H9 (cell line): ENCODE results near the gene ATP8B4. TPM values are rescaled to one million over a fixed set of nuclear protein-coding genes. Genes with fewer than 3 reads are reported as not detected.

Experiments
- DNase-seq: peaks from one replicate; pipeline ENCODE4 v3.0.0-alpha.2; 2017
- H2AFZ ChIP-seq: one replicate; pipeline ENCODE4 v1.6.1; 2013; ENCODE audit warnings: mild to moderate bottlenecking, low read length, control low read depth, moderate library complexity
- H2AK5ac ChIP-seq: 2 replicates; pipeline ENCODE4 v1.6.1; 2013; ENCODE audit warnings: low read length, control low read depth, mixed read lengths; ENCODE audit not compliant: insufficient read length
- H2BK120ac ChIP-seq: one replicate; pipeline ENCODE4 v1.6.1; 2013; ENCODE audit warnings: low read depth, mild to moderate bottlenecking, low read length, control low read depth, inconsistent platforms; ENCODE audit not compliant: poor library complexity, severe bottlenecking
- H2BK12ac ChIP-seq: 2 replicates; pipeline ENCODE4 v1.6.1; 2013; ENCODE audit warnings: low read length, control low read depth, mixed read lengths, low read depth; ENCODE audit not compliant: insufficient read length
- H2BK15ac ChIP-seq: 2 replicates; pipeline ENCODE4 v1.6.1; 2013; ENCODE audit warnings: low read depth, low read length, control low read depth
- H2BK20ac ChIP-seq: one replicate; pipeline ENCODE4 v1.6.1; 2013; ENCODE audit warnings: low read depth, mild to moderate bottlenecking, low read length, control low read depth, inconsistent platforms; ENCODE audit not compliant: poor library complexity, severe bottlenecking
- H2BK5ac ChIP-seq: 2 replicates; pipeline ENCODE4 v1.6.1; 2013; ENCODE audit warnings: low read length, control low read depth, mixed read lengths; ENCODE audit not compliant: insufficient read length
- H3K14ac ChIP-seq: 2 replicates; pipeline ENCODE4 v1.6.1; 2013; ENCODE audit warnings: low read length, control low read depth; ENCODE audit not compliant: insufficient read depth
- H3K18ac ChIP-seq: 2 replicates; pipeline ENCODE4 v1.6.1; 2013; ENCODE audit warnings: low read depth, mild to moderate bottlenecking, mixed read lengths, low read length, control low read depth; ENCODE audit not compliant: insufficient read length
- H3K23ac ChIP-seq: 2 replicates; pipeline ENCODE4 v1.6.1; 2013; ENCODE audit warnings: low read length, control low read depth, mixed read lengths, low read depth; ENCODE audit not compliant: insufficient read length
- H3K23me2 ChIP-seq: 2 replicates; pipeline ENCODE4 v1.6.1; 2013; ENCODE audit warnings: low read depth, mild to moderate bottlenecking, mixed read lengths, low read length, control low read depth; ENCODE audit not compliant: insufficient read length, poor library complexity, severe bottlenecking
- H3K27ac ChIP-seq: 2 replicates; pipeline ENCODE4 v1.5.1; 2013; ENCODE audit warnings: low read length, control low read depth, mixed read lengths, low read depth; ENCODE audit not compliant: insufficient read length
- H3K27me3 ChIP-seq: 2 replicates; pipeline ENCODE4 v1.6.1; 2013; ENCODE audit warnings: low read length, control low read depth, inconsistent platforms; ENCODE audit not compliant: insufficient read depth
- H3K4ac ChIP-seq: 2 replicates; pipeline ENCODE4 v1.6.1; 2013; ENCODE audit warnings: low read depth, mild to moderate bottlenecking, control low read depth, inconsistent platforms, low read length, moderate library complexity
- H3K4me1 ChIP-seq: 2 replicates; pipeline ENCODE4 v1.6.1; 2013; ENCODE audit warnings: low read length, control low read depth, inconsistent platforms; ENCODE audit not compliant: insufficient read depth
- H3K4me2 ChIP-seq: 2 replicates; pipeline ENCODE4 v1.6.1; 2013; ENCODE audit warnings: low read length, control low read depth, mixed read lengths; ENCODE audit not compliant: insufficient read length, insufficient read depth
- H3K56ac ChIP-seq: 2 replicates; pipeline ENCODE4 v1.6.1; 2013; ENCODE audit warnings: low read depth, mild to moderate bottlenecking, mixed read lengths, low read length, control low read depth; ENCODE audit not compliant: insufficient read length
- H3K79me1 ChIP-seq: 2 replicates; pipeline ENCODE4 v1.6.1; 2013; ENCODE audit warnings: low read depth, mild to moderate bottlenecking, moderate library complexity, low read length, control low read depth, inconsistent platforms; ENCODE audit not compliant: insufficient read depth, poor library complexity, severe bottlenecking
- H3K79me2 ChIP-seq: 2 replicates; pipeline ENCODE4 v1.6.1; 2013; ENCODE audit warnings: low read length, control low read depth, inconsistent platforms; ENCODE audit not compliant: insufficient read depth
- H3K9ac ChIP-seq: 2 replicates; pipeline ENCODE4 v1.6.1; 2013; ENCODE audit warnings: low read length, control low read depth, mixed read lengths; ENCODE audit not compliant: insufficient read length; ENCODE audit errors: extremely low read depth
- H3K9me3 ChIP-seq: one replicate; pipeline ENCODE4 v1.6.1; 2013; ENCODE audit warnings: low read depth, low read length, inconsistent platforms; ENCODE audit not compliant: control insufficient read depth
- H3T11ph ChIP-seq: one replicate; pipeline ENCODE4 v1.6.1; 2013; ENCODE audit warnings: mild to moderate bottlenecking, low read length, control low read depth, inconsistent platforms
- H4K20me1 ChIP-seq: one replicate; pipeline ENCODE4 v1.6.1; 2013; ENCODE audit not compliant: control insufficient read depth, insufficient read length, insufficient read depth
- H4K5ac ChIP-seq: 2 replicates; pipeline ENCODE4 v1.6.1; 2013; ENCODE audit warnings: low read depth, mild to moderate bottlenecking, mixed read lengths, low read length, control low read depth; ENCODE audit not compliant: insufficient read length
- H4K8ac ChIP-seq: replicated peaks from 2 replicates; pipeline ENCODE4 v1.6.1; 2013; ENCODE audit warnings: low read length, control low read depth, mixed read lengths, low read depth; ENCODE audit not compliant: insufficient read length
- H4K91ac ChIP-seq: 2 replicates; pipeline ENCODE4 v1.6.1; 2013; ENCODE audit warnings: low read depth, mild to moderate bottlenecking, moderate library complexity, mixed read lengths, low read length, control low read depth; ENCODE audit not compliant: insufficient read length
- H3K27ac Mint-ChIP-seq, 3 experiments: 2 replicates in 2 of 3; 3 replicates in 1 of 3; pipeline ENCODE4 v1.8.0; 2020 to 2021; ENCODE audit warnings: mixed read lengths in 3 of 3, mild to moderate bottlenecking in 1 of 3, moderate library complexity in 1 of 3
- H3K27me3 Mint-ChIP-seq: 2 replicates; pipeline ENCODE4 v1.8.0; 2021; ENCODE audit warnings: low read depth, mild to moderate bottlenecking, moderate library complexity, mixed read lengths
- H3K36me3 Mint-ChIP-seq, 3 experiments: 2 replicates in 2 of 3; 3 replicates in 1 of 3; pipeline ENCODE4 v1.8.0; 2020 to 2021; ENCODE audit warnings: low read depth in 3 of 3, mixed read lengths in 3 of 3; ENCODE audit not compliant: insufficient read depth in 1 of 3
- H3K4me1 Mint-ChIP-seq, 2 experiments: 2 replicates each; pipeline ENCODE4 v1.8.0; 2020; ENCODE audit warnings: mixed read lengths in 2 of 2
- H3K4me3 Mint-ChIP-seq, 2 experiments: 2 replicates in 1 of 2; 3 replicates in 1 of 2; pipeline ENCODE4 v1.8.0; 2020 to 2021; ENCODE audit warnings: mild to moderate bottlenecking in 2 of 2, mixed read lengths in 2 of 2, moderate library complexity in 1 of 2
- H3K9me3 Mint-ChIP-seq, 2 experiments: 2 replicates in 1 of 2; 3 replicates in 1 of 2; pipeline ENCODE4 v1.8.0; 2020; ENCODE audit warnings: mild to moderate bottlenecking in 2 of 2, mixed read lengths in 2 of 2, moderate library complexity in 1 of 2
- CTCF ChIP-seq: fragments of 200-600 bp; sonication (generic); conservative IDR thresholded peaks from 3 replicates; pipeline ENCODE4 v1.8.0; 2021; ENCODE audit warnings: antibody characterized with exemption, mild to moderate bottlenecking
- WGBS: extraction: QIAGEN DNeasy Blood & Tissue Kit; methylation state at CpG from one replicate; pipeline ENCODE4 v1.1.7; 2013; ENCODE audit warnings: missing lambda C conversion rate, low lambda C conversion rate, mixed read lengths; ENCODE audit not compliant: insufficient read length; ENCODE audit errors: extremely low coverage; 5-methylcytosine and 5-hydroxymethylcytosine counted together
- total RNA-seq: library from RNA; stranded (reverse); gene quantifications from 2 replicates; pipeline ENCODE4 v1.2.1, GENCODE V29; 2021

ATP8B4 gene
- total RNA-seq, 1 experiment from 2014 or later: 0.52 TPM

GRCh38 chr15:50127255-50127777 lies 8.3 kb upstream of the ATP8B4 start:
- H3K56ac ChIP-seq: no peak overlapping the region
- Mint-ChIP-seq H3K27me3 (no peaks in the 10 kb centered on the region), H3K27ac (no peak overlapping the region), H3K36me3 (peaks cover 0 to 6% (median 2%) of the 10 kb centered on the region in 3 experiments; a peak in 4 of 7 replicates), H3K4me1 (peaks cover 19 to 21% of the 10 kb centered on the region in 2 experiments), H3K9me3 (peaks cover 7 to 8% of the 10 kb centered on the region in 2 experiments; a peak in 4 of 5 replicates), H3K4me3 (no peak overlapping the region)
- no peak overlapping the region for H3K4ac ChIP-seq
- H2BK15ac ChIP-seq: no peak overlapping the region
- no peak overlapping the region for H3K4me2 ChIP-seq
- no peak overlapping the region for H2AK5ac ChIP-seq
- H4K8ac ChIP-seq: no peak overlapping the region
- no peak overlapping the region for H3K27ac ChIP-seq
- H2BK12ac ChIP-seq: no peak overlapping the region
- no peak overlapping the region for H3K9ac ChIP-seq
- no peaks in the 10 kb centered on the region for H3K79me2 ChIP-seq
- no peaks in the 10 kb centered on the region for H3K79me1 ChIP-seq
- no peak overlapping the region for H2BK20ac ChIP-seq
- no peaks in the 10 kb centered on the region for H3K23me2 ChIP-seq
- no peaks in the 10 kb centered on the region for H4K20me1 ChIP-seq
- no peak overlapping the region for H3K18ac ChIP-seq
- H3K27me3 ChIP-seq: no peaks in the 10 kb centered on the region
- H3K14ac ChIP-seq: no peak overlapping the region
- DNase-seq: no peak
- no peak for TF ChIP-seq CTCF
- no peaks in the 10 kb centered on the region for H3K9me3 ChIP-seq
- H3K23ac ChIP-seq: no peak overlapping the region
- H4K91ac ChIP-seq: no peak overlapping the region
- H3T11ph ChIP-seq: no peak overlapping the region
- peaks cover 2% of the 10 kb centered on the region; the same call in 1 of the 2 replicates for H3K4me1 ChIP-seq
- no peak overlapping the region for H2AFZ ChIP-seq
- no CpG with 5 or more reads among the region's 4 CpGs for WGBS
- no peak overlapping the region for H4K5ac ChIP-seq
- H2BK120ac ChIP-seq: no peak overlapping the region
- no peak overlapping the region for H2BK5ac ChIP-seq
